Activated CD8-positive, alpha-beta memory T cell treated with anti-CD3 and anti-CD28 coated beads for 1 hour (primary cell): ENCODE results near the gene MLN.

ENCODE experiments used
- DNase-seq, 2 donors: peaks; one replicate each; pipeline ENCODE4 v3.0.0-alpha.2; 2020; ENCODE audit warnings: low read depth in 1 of 2; ENCODE audit errors: extremely low read depth in 1 of 2

Gene MLN

GRCh38 chr6:33803571-33804053, at the start of gene MLN:
Gene MLN (minus strand): TSS chr6:33804003. CDS start chr6:33801163, 2,840 bp downstream.
- DNase-seq = no peak

- DNase-seq = no peak
These were observed 49.2 kb upstream of the MLN start for GRCh38 chr6:33853026-33853425.

GRCh38 chr6:33851959-33852358, 48.2 kb upstream of the MLN start:
- DNase-seq = no peak

- DNase-seq = no peak
These were observed 47.2 kb upstream of the MLN start for GRCh38 chr6:33850869-33851541.

- DNase-seq = no peak
These were observed 46.5 kb upstream of the MLN start for GRCh38 chr6:33850296-33850695.

- DNase-seq = no peak
These were observed 45.8 kb upstream of the MLN start for GRCh38 chr6:33849500-33850075.

- DNase-seq = no peak
These were observed 44.7 kb upstream of the MLN start for GRCh38 chr6:33848484-33848883.

GRCh38 chr6:33847867-33848266, 44.1 kb upstream of the MLN start:
- no peak for DNase-seq

GRCh38 chr6:33847078-33847477, 43.3 kb upstream of the MLN start:
- no peak for DNase-seq

GRCh38 chr6:33846226-33846625, 42.4 kb upstream of the MLN start:
- DNase-seq = no peak

GRCh38 chr6:33845031-33845745, 41.4 kb upstream of the MLN start:
- no peak for DNase-seq

- DNase-seq = no peak
These were observed 39.6 kb upstream of the MLN start for GRCh38 chr6:33843131-33844121.

- no peak for DNase-seq
These were observed 38.1 kb upstream of the MLN start for GRCh38 chr6:33841868-33842267.

GRCh38 chr6:33841070-33841469, 37.3 kb upstream of the MLN start:
- no peak for DNase-seq

GRCh38 chr6:33840048-33840926, 36.5 kb upstream of the MLN start:
- DNase-seq = no peak

- DNase-seq = no peak
These were observed 35.7 kb upstream of the MLN start for GRCh38 chr6:33839399-33840047.

GRCh38 chr6:33838983-33839382, 35.2 kb upstream of the MLN start:
- no peak for DNase-seq

- DNase-seq = no peak
These were observed 34.3 kb upstream of the MLN start for GRCh38 chr6:33837971-33838665.
